Right kidney (tissue), 1 donor: Measurements from ENCODE around the gene XDH.

ENCODE experiments used
- DNase-seq: peaks from one replicate; pipeline ENCODE4 v3.0.0-alpha.2; 2016

Gene XDH

GRCh38 chr2:31328026-31328425 lies 86.5 kb downstream of the XDH start:
- no peak for DNase-seq

DNA sequence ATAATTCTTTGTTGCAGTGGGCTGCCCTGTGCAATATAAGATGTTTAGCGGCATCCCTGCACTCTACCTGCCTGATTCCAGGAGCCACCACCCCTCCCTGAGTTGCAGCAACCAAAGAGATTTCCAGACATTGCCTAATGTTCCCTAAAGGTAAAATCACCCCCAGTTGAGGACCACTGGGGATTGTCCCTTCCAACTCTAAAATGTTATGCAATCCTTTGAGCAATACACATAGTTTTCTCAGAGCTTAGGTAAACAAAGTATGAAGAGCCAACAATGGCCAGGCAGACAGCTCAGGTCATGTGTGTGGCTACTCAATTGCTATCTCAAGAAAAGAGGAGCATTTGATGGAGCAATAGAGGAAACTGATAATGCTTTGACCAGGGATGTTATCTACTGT lies 87.0 kb downstream of the XDH start:
- DNase-seq: no peak

DNA sequence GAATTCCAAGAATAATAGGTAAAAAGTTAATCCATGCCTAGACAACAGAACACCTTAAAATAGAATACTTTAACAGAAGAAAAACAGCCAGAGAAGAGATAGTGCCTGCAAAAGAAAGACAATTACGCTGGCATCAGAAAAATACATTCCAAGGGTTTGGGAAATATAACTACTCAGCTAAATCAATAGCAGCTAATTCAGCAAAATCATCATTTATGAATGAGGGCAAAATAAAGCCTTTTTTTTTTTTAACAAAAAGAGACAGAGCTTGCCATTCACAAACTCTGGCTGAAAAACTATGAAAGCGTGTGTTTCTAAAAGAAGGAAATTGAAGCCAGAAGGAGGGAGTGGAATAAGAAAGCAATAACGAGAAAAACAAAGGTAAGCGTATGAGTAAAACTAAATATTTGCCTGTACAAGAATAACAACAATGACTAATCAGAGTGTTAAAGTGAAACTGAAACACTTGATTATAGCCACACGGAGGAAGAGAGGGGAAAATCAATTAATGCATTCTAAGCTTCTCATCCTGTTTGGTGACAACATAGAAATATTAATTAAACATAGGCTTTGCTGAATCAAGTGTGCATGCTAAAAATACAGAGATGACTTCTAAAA lies 90.4 kb downstream of the XDH start:
- no peak for DNase-seq

DNA sequence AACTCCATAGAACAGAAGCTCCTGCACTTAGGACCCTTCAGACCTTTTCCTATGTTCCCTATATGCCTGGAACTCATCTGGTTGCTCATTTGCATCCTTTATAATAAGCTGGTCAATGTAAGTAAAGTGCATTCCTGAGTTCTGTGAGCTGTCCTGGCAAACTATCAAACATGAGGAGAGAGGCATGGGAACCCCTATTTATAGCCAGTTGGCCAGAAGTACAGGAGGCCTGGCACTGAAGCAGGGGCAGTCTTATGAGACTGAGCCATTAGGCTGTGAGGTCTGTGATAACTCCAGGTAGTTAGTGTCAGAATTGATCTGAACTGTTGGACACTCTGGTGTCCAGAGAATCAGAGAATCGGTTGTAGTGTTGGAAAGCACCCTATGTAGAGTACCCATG lies 92.2 kb downstream of the XDH start:
- DNase-seq: no peak

DNA sequence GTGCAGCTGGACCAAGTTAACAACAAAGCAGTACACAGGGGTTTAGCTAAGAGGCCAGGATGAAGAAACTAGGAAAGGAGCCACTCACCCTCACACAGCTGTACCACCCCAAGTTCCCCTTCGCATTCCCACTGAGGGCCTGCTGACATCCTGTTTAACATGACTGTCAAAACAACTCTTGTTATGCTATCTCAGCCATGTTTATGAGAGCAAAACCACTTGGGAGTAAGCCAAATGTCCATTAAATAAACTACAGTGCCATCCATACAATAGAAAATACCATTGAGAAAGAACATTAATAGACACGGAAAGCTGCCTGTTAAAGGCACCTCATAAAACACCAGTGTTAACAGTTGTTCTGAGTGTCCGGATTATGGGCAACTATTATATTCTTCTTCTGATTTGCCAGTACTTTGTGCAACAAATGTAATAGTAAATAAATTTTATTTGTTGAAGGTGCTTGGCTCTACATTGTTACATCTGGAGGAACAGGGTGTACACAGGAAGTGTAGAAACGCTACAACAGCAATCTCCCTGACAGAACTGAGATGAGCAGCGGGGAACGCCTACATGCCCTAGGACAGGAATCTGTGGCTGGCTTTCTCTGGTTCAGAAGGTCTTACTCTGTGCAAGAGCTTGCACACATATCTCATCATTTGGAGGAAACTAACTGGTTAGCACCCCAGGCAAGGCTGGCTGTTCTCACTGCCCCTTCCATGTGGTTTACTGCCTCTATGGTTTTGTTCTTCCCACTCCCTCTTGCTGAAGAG lies 95.0 kb downstream of the XDH start:
- DNase-seq: no peak

- DNase-seq: no peak
Measured at GRCh38 chr2:31318361-31319336, 95.9 kb downstream of the XDH start.

- DNase-seq: no peak
Measured at GRCh38 chr2:31317396-31317795, 97.1 kb downstream of the XDH start.

- no peak for DNase-seq
Measured at GRCh38 chr2:31314761-31315160, 99.8 kb downstream of the XDH start.

DNA sequence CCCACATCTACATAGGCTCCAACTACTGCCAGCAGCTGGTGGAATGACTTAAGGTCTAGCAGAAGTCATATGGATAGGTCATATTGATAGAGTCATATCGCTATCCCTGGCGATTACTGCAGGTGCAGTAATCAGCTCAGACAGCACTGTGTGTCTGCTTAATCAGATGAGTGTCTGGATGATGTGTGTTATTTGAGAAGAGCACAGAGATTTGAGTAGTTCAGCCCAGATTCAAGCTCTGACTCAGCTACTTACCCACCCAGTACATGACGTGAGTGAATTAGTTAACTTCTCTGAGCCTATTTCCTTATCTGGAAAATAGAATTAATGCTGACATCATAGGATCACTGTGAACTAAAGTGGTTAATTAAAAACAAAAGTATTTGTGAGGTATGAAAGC lies 101.6 kb downstream of the XDH start:
- no peak for DNase-seq

DNA sequence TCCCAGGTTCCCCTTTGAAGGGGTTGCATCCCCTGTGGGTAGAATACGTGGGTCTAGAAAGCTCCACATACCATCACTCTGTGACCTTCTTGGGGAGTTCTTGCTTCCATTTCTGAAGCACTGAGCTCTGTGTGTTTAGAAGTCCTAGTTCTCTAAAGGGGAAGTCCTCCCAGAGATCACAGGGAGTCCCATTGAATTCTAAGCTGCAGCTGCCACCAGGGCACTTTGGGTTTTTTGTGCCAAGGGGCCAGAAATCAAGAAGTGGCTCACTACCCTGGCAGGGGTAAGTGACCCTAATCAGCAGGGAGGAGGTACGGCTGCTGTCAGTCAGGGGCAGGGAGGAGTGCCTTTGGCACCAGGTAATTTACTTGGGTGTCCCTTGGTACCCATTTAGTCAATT lies 109.7 kb downstream of the XDH start:
- no peak for DNase-seq

DNA sequence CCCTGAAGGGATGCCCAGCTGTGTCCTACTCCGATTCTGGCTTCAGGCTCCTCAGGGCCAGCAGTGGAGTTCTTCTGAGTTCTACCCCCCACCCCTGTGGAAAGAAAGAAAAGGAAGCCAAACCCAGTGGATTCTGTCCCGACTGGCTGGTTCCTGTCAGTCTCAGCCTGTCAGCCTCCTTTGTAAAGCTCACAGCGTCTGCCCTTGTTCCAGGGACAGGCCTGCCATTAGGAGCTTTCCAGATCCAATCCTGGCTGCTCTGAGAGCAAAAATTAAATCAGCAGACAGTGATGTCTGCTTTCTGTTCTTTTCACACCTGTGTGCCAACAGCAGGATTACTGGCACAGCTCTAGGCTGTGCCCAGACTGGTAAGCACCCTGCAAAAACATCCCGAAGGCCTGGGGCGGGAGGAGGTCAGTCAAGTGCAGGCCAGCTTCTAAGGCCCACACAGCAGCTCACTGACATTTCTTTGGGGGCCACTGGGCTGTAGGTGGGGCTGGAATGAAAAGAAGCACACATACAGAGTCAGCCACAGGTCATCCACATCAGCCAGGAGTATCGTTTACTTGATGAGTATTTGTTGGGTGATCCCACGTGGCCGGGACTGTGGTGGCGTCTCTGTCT lies 111.5 kb downstream of the XDH start:
- no peak for DNase-seq

DNA sequence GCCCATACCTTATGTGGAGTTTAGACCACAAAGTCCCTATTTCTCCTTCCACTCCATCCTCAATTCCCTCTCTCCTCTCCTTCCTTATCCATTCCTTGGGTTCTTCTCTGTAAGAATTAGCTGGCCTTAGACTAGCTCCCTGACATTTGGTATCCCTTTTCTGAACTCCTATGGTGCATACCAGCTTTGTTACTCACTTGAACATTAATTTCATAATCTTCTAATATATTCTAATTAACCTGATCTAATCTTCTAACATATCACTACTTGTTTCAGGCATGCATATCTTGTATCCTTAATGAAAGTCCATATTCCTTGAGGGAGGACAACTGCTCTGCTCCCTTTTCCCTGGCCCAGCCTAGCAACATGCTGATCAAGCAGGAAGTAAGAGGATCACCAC lies 114.2 kb downstream of the XDH start:
- DNase-seq: no peak

DNA sequence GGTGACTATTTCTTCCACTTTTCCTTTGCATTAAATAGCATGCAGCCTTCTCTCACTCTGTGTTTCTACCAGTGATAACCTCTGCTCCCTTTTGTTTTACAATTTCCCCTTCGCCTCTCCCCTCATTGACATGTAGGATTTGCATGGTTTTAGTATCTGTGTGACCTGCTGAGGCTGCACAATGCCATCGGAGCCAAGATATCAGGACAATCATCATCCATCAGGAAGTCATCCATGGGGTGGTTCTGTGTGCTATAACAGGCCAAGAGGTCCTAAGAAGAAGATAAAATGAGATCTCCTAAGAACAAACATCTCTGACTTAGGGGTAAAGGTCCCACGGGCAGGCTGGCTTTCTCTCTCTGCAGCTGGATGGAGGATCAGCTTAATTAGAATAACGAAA lies 115.0 kb downstream of the XDH start:
- DNase-seq: no peak

DNA sequence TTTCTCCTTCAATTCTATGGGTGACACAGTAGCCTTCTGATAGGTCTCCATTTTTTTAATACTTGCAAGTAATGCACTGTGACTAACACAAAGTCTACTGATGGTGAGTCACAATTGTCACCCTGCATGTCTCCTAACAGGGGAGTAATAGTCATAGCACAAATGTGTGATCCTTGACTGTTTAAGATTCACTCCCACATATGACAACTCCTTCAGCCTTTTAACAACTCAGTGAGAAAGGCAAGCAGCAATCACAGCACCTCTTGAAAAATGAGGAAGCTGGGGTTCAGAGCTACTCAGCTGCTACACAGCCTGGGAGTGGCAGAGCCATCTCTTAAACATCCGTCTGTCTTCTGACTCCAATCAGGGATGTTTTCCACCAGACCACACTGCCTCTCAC lies 116.8 kb downstream of the XDH start:
- DNase-seq: no peak

DNA sequence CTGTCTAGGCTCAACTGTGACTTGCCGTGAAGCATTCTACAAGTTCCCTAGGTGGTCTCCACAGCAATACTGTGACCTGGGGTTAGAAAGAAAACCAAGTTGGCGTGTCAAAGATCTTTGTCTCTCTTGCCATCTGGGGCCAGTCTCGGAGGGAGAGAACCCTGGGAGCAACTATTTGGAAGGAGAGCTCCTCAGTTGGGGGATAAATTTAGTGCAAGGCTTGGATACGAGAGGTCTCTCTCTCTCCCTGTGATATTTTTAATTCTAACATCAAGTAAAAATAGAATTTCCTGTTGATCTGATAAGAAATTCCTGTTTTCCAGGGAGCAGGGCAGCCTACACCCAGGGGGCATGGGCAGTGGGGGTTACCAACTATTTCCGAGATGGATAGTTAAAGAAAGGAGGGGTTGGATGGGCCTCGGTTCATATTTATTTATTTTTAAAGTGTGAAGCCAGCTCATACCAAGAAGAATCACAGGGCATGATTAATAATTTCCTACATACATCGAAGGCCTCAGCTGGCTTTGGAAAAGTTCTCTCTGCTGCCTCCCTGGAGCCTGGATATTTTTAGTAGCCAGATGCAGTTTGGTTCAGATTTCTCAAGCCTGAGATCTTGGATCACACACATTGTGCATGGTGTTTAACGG lies 117.8 kb downstream of the XDH start:
- DNase-seq: no peak

- DNase-seq: no peak
Measured at GRCh38 chr2:31294196-31294595, 120.3 kb downstream of the XDH start.

- no peak for DNase-seq
Measured at GRCh38 chr2:31287654-31288053, 126.9 kb downstream of the XDH start.

DNA sequence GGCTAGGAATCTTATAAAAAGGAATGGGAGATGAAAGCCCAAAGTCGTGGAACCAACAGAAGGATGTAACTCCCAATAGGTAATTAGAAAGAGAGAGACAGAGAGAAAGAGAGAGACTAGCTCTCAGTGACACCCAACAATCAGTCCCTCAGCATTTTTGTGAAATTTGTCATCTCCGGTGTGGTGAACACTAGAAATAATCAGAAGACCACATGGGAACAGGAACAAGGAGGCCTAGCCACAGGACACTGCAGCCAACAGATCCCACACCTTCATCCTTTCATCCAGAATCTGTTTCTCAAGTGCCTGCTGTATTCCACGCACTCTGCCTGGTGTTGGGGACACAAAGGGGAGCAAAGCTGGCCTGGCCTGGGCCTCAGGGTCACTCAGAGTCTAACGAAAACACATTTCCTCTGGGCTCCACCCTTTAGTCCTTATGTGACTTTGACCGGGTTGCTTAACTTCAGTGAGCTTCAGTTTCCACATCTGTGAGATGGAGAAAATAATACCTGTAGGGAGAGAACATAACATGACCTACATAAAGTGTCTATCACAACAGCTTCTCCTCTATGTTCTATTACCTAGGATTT lies 127.5 kb downstream of the XDH start:
- DNase-seq: no peak

DNA sequence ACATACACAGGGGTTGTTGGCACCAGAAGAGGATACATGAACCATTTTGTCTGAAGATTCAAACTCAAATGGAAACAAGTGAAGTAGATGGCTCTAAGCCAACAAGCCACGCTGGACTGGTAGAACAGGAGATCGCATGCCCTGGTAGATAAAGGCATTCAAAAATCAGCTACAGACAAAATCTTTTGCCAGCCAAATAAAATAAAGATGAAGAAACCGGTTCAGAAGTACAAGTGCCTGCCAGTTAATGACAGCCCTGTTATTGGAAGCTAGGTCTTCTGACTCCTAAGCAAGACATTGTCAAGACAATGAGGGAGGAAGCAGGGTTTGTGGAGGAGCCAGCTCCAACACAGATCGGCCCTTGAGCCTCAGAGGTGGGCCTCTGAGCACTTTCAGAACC lies 128.3 kb downstream of the XDH start:
- no peak for DNase-seq
